HFF-Myc (cell line): Measurements from ENCODE around the gene CCNY.
"Not testable (repeated sequence)": the region's sequence is repeated elsewhere in the genome, so short reads cannot be mapped to it uniquely, and the experiment has no call there.

ENCODE experiments used
- DNase-seq: peaks from one replicate; pipeline ENCODE4 v3.0.0-alpha.2; 2011; ENCODE audit warnings: low read depth; ENCODE audit errors: extremely low read depth
- H3K4me3 ChIP-seq: replicated peaks from 2 replicates; pipeline ENCODE4 v1.5.1; 2011; ENCODE audit warnings: low read depth, mild to moderate bottlenecking, control low read depth, low read length
- CTCF ChIP-seq: IDR thresholded peaks from 2 replicates; pipeline ENCODE4 v1.5.1; 2012; ENCODE audit warnings: mild to moderate bottlenecking, low read depth, low read length, control low read depth; ENCODE audit errors: missing control alignments

Gene CCNY

GRCh38 chr10:35398908-35399307 lies 62.6 kb downstream of the CCNY start:
- no peak for DNase-seq
- no peak for TF ChIP-seq CTCF

GRCh38 chr10:35399414-35400009 lies 63.2 kb downstream of the CCNY start:
- no peak for DNase-seq
- no peak for TF ChIP-seq CTCF
- no peak overlapping the region for H3K4me3 ChIP-seq

More at GRCh38 chr10:35398908-35399307, 62.6 kb downstream of the CCNY start:
- H3K4me3 ChIP-seq = no peak overlapping the region

GRCh38 chr10:35400595-35401268 lies 64.4 kb downstream of the CCNY start:
- no peak for TF ChIP-seq CTCF
- no peak for DNase-seq

GRCh38 chr10:35403491-35403890 lies 67.2 kb downstream of the CCNY start:
- not testable (repeated sequence) for DNase-seq, H3K4me3 ChIP-seq

More at GRCh38 chr10:35400595-35401268, 64.4 kb downstream of the CCNY start:
- H3K4me3 ChIP-seq = no peak overlapping the region

- not testable (repeated sequence) for H3K4me3 ChIP-seq, DNase-seq
These were observed 67.8 kb downstream of the CCNY start for GRCh38 chr10:35404077-35404476.

GRCh38 chr10:35406003-35406630 lies 69.8 kb downstream of the CCNY start:
- H3K4me3 ChIP-seq, DNase-seq: not testable (repeated sequence)

- not testable (repeated sequence) for H3K4me3 ChIP-seq, DNase-seq
These were observed 71.4 kb downstream of the CCNY start for GRCh38 chr10:35407696-35408095.

- TF ChIP-seq CTCF = no peak
- DNase-seq = peak; percentile 56
- H3K4me3 ChIP-seq = no peak overlapping the region
These were observed 72.8 kb downstream of the CCNY start for GRCh38 chr10:35409094-35409582.

- DNase-seq = no peak
- H3K4me3 ChIP-seq = no peak overlapping the region
- no peak for TF ChIP-seq CTCF
These were observed 73.5 kb downstream of the CCNY start for GRCh38 chr10:35409808-35410207.
